HG02678 (cell line): ENCODE results near the gene LAMB4.

ENCODE experiments used
- ATAC-seq: cut with Tn5 transposase; IDR thresholded peaks from one replicate; pipeline ENCODE4 v1.9.1; 2021; ENCODE audit warnings: mild to moderate bottlenecking, moderate library complexity; ENCODE audit not compliant: unreplicated experiment

Gene LAMB4, protein sequence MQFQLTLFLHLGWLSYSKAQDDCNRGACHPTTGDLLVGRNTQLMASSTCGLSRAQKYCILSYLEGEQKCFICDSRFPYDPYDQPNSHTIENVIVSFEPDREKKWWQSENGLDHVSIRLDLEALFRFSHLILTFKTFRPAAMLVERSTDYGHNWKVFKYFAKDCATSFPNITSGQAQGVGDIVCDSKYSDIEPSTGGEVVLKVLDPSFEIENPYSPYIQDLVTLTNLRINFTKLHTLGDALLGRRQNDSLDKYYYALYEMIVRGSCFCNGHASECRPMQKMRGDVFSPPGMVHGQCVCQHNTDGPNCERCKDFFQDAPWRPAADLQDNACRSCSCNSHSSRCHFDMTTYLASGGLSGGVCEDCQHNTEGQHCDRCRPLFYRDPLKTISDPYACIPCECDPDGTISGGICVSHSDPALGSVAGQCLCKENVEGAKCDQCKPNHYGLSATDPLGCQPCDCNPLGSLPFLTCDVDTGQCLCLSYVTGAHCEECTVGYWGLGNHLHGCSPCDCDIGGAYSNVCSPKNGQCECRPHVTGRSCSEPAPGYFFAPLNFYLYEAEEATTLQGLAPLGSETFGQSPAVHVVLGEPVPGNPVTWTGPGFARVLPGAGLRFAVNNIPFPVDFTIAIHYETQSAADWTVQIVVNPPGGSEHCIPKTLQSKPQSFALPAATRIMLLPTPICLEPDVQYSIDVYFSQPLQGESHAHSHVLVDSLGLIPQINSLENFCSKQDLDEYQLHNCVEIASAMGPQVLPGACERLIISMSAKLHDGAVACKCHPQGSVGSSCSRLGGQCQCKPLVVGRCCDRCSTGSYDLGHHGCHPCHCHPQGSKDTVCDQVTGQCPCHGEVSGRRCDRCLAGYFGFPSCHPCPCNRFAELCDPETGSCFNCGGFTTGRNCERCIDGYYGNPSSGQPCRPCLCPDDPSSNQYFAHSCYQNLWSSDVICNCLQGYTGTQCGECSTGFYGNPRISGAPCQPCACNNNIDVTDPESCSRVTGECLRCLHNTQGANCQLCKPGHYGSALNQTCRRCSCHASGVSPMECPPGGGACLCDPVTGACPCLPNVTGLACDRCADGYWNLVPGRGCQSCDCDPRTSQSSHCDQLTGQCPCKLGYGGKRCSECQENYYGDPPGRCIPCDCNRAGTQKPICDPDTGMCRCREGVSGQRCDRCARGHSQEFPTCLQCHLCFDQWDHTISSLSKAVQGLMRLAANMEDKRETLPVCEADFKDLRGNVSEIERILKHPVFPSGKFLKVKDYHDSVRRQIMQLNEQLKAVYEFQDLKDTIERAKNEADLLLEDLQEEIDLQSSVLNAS (N-terminal part only)

DNA sequence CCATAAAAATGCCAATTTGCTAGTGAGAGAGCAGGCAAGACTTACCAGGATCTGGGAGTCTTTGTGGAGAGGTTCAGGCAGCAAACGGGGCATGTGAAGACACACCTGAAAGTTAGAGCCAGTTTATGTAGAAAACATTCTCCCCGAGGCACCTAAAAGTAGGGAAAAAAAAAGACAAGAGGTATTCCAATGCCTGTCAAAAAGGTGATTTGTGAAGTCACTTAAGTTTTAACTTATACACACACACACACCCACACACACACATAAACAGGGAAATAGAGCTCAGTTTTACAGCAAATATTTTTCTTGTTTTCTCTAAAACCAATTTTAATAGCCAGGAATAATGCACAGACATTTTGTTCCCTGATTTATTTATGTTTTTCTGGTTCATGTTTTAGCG lies at the start of gene LAMB4:
TSS of gene LAMB4 (minus strand) at position 101 of the 400 bp plus-strand sequence. CDS start 7,197 bp downstream, outside the sequence.
- ATAC-seq, result no peak

DNA sequence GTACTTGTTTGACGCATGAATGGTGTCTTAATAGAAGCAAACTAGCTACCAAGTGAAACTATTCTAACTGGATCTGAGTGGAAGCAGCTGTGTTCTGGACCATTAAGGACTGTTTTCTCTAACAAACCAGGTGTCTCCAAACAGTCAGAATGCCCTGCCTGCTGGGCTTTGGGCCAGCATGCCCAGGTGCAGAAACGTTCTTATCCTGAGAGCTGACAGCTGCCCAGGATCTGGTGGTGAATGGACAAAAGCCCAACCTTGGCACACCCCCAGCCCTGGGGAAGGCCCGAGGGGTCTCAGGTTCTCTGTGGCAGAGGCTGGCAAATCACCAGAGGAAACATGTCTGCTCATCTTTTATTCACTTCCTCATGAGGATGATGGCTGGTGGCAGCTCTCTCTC lies 48.2 kb upstream of the LAMB4 start:
- ATAC-seq, result no peak

- ATAC-seq, result no peak
These were observed 41.0 kb upstream of the LAMB4 start for GRCh38 chr7:108171164-108171563.

- ATAC-seq, result no peak
These were observed 40.1 kb upstream of the LAMB4 start for GRCh38 chr7:108170251-108170650.

GRCh38 chr7:108167460-108167859 lies 37.3 kb upstream of the LAMB4 start:
- no peak for ATAC-seq

DNA sequence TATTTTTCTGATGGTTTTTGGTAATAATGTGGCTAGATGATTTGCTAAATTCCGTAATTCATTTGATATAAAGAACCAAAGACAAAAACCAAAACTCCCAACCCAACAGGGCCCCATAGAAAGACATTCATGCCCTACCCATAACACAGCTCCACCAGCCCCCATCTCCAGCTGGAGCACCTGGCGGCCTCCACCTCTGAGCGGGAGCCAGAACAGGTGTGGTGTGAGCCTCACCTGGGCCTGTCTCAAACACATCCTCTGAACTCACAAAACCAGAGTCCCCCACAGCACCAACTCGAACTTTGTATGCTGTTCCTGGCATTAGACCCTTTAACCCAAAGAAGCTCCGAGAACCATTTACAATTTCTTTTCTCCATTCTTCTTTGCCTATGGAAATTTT lies 36.5 kb upstream of the LAMB4 start:
- no peak for ATAC-seq

DNA sequence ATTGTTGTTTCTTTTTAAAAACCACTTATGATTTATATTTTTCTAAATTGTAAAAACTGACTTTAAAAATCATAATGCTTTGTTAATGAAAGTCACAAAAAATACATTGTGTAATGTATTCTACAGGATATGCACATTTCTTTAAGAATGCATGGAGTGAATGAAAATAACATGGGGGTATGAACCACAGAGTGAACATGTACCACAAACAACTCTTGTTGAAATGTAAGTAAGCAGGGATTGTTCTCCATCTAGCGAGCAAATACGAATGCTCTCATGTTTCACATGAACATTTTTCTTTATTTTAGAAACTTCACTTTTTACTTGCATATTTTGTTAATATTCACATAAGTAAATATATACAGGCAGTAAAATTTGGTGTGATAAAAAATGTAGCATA lies 35.6 kb upstream of the LAMB4 start:
- no peak for ATAC-seq

- no peak for ATAC-seq
These were observed 34.8 kb upstream of the LAMB4 start for GRCh38 chr7:108164946-108165345.

DNA sequence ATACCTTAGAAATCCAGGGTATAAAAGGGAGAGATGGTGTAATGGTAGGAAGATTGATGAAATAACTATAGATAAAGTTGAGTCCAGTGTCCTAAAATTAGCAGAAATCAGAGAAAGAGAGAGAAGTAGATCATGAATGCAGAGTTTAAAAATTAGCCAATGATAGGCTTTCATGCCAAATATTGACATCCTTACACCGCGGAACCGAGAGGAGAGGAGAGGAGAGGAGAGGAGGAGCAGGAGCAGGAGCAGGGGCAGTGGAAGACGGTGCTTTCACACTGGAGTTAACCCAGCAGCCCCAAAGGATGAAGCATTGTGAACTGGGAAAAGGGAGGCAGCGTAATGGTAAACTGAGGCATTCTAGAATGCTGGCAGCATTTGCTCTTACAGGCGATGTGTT lies 34.2 kb upstream of the LAMB4 start:
- no peak for ATAC-seq

DNA sequence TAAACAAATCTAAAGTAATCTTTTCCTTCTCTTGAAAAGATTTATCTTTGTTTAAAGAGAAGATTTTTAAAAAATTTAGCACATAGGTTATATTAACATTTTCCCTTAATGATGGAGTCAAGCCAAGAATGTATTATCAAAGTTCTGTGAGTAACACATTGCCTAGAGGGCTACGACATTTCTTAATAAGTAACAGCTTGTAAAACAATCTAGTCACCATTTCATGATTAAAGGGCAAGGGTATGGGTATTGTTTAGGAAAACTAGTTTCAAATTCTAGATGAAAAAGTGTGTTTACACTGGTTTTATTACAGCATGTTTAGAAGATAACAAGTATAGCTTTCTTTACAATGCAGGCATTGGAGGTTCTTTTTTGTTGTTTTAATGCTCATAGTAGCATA lies 28.6 kb upstream of the LAMB4 start:
- ATAC-seq, result no peak

DNA sequence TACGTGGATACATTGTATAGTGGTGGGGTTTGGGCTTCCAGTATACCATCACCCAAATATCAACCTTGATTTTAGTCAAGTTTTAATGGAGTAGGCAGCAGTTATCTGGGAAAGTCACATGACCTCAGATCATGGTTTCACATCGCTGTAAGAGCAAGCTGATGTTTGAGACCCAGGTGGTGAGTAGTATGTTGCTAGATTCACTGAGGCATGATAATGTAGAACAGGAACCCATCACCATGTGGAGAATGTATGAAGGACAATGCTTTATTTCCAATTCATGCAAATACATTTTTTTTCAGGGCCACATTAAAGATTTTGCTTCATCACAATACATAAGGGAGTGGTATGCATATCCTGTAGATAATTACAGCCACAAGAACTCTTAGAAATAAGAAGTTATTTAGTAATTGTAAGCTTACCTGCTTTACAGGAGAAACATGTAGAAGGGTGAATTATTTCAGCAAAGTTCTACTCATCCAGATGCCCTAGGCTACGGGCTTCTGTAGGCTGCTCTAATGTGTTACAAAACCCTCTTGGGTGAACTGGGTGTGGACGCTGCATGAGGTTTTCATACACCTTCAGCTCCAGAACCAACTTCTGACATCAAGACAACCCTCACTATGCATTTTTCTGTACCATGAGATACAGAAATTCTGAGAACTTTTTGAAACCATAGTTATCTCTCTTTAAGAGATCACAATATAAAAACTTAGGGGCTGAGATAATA lies 27.6 kb upstream of the LAMB4 start:
- no peak for ATAC-seq

GRCh38 chr7:108156897-108157605 lies 26.9 kb upstream of the LAMB4 start:
- no peak for ATAC-seq

DNA sequence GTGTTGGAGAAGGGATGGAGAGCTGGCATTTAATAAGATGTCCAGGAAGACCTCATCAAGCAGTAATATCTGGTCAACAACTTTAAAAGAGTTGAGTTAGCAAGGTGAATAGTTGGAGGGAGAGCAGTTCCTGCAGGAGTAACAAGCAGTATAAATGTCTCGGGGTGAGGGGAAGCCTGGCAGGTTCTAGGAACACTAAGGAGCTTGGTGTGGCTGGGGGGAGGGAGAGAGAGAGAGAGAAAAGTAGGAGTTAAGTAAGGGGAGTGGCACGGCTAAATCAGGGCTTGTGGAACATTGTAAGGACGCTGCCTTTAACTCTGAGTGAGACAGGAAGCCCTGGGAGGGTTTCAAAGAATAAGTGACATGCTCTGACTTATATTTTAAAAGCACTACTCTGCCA lies 22.0 kb upstream of the LAMB4 start:
- no peak for ATAC-seq

GRCh38 chr7:108149908-108150307 lies 19.7 kb upstream of the LAMB4 start:
- ATAC-seq, result no peak

DNA sequence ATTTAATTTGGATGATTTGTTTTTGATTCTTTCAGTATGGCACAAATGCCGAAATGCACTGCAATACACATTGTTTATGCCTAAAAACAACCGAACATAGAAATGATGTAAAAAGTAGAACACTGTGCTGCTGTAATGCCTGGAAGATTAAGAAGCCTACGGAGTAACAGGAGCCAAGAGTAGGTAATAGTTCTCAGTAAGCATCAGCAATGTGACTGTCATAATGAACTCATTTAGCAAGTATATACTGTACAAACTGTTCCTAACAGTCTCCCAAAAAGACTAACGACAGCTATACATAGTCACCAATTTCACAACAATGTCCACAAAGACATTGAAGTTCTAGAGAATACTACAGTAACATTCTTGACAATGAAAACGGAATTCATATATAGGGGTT lies 19.0 kb upstream of the LAMB4 start:
- ATAC-seq, result no peak

GRCh38 chr7:108147031-108147563 lies 16.9 kb upstream of the LAMB4 start:
- ATAC-seq, result no peak

GRCh38 chr7:108146070-108146842 lies 16.1 kb upstream of the LAMB4 start:
- ATAC-seq, result peak; percentile 57

DNA sequence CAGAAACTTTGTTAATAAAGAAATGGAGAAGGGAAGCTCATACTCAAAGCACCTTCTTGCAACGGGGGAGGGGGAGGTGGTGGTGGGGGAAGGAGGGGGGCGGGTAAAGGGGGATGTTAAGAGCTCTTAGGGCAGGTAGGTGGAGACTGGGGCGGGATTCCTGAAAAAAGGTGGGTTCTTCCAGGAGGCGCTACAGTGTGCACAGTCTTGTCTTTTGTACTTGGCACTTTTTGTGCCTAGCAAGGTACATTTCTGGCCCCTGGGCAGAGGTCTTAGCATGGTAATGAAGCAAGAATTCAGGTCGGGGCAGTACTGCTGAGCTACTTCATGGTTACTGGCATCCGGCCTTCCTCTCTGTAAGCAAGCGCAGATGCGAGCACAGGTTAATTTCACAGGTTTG lies 15.2 kb upstream of the LAMB4 start:
- ATAC-seq, result no peak

GRCh38 chr7:108144931-108145330 lies 14.8 kb upstream of the LAMB4 start:
- ATAC-seq, result no peak
